H1 (cell line): ENCODE measurements around the gene RABIF. TPM values are rescaled to one million over a fixed set of nuclear protein-coding genes. Genes with fewer than 3 reads are reported as not detected.
A peak's percentile ranks its signal among the peaks of the same experiment; 100 is the strongest.

Experiments
- CEBPB ChIP-seq: IDR thresholded peaks from 2 replicates; pipeline ENCODE4 v1.6.1; 2012; ENCODE audit warnings: low read depth, low read length
- FOSL1 ChIP-seq: IDR thresholded peaks from 2 replicates; pipeline ENCODE4 v1.6.1; 2011; ENCODE audit warnings: mild to moderate bottlenecking, low read depth, low read length, moderate library complexity; ENCODE audit not compliant: insufficient read depth
- GTF2F1 ChIP-seq: IDR thresholded peaks from 2 replicates; pipeline ENCODE4 v1.6.1; 2012; ENCODE audit warnings: low read depth, low read length, improper control_type of control experiment, borderline replicate concordance
- HDAC6 ChIP-seq: IDR thresholded peaks from one replicate; pipeline ENCODE4 v1.7.1; 2012; ENCODE audit warnings: low read depth, mild to moderate bottlenecking, inconsistent platforms, low read length, moderate library complexity
- NRF1 ChIP-seq: IDR thresholded peaks from 2 replicates; pipeline ENCODE4 v1.6.1; 2011; ENCODE audit warnings: mild to moderate bottlenecking, low read depth, low read length, improper control_type of control experiment
- RNF2 ChIP-seq: fragments of 200-900, 300-1000 bp; sonication (generic); IDR thresholded peaks from 2 replicates; pipeline ENCODE4 v1.7.1; 2016; ENCODE audit warnings: borderline replicate concordance, low read depth, mild to moderate bottlenecking, antibody characterized with exemption, low read length; ENCODE audit not compliant: poor library complexity, severe bottlenecking; ENCODE audit errors: missing control alignments
- RXRA ChIP-seq: IDR thresholded peaks from 2 replicates; pipeline ENCODE4 v1.6.1; 2011; ENCODE audit warnings: low read depth, mild to moderate bottlenecking, low read length, moderate library complexity; ENCODE audit not compliant: insufficient read depth
- TBP ChIP-seq: IDR thresholded peaks from 2 replicates; pipeline ENCODE4 v1.6.1; 2011; ENCODE audit warnings: low read depth, low read length, improper control_type of control experiment
- USF2 ChIP-seq: IDR thresholded peaks from 2 replicates; pipeline ENCODE4 v1.6.1; 2011; ENCODE audit warnings: low read length, improper control_type of control experiment
- polyA plus RNA-seq, 7 experiments: library from polyadenylated mRNA; depleted of rRNA in 3 of 7; stranded (reverse) in 5 of 7; unstranded in 2 of 7; fragments of >200 nt in 5 of 7; fragments of 200-250 nt in 2 of 7; gene quantifications; 1 replicate in 5 of 7; 2 replicates in 1 of 7; 4 replicates in 1 of 7; pipeline versions ENCODE4 v1.2.1 to v1.2.3, GENCODE V29; 2011 to 2013; ENCODE audit warnings: missing spikeins in 2 of 7, mixed read lengths in 2 of 7
- total RNA-seq: library from RNA; stranded (reverse); fragmentation: NEBNext Ultra II Directional; extraction: Animal tissue kit (Norgen Biotek cat#: 25700); gene quantifications from 2 replicates; pipeline ENCODE4 v1.2.1, GENCODE V29; 2021

Gene RABIF
- total and polyA plus RNA-seq, 2 of the 8 experiments (the other 6 are each of a cell fraction or from before 2014, with no cell fraction given) = 5.6 to 6.9 TPM

GRCh38 chr1:202926581-202927491 lies 37.9 kb upstream of the RABIF start, which contains the start of gene KLHL12 (continued):
- TF ChIP-seq CEBPB (peak; percentile 97), FOSL1 (peak; percentile 39; the same call in 1 of the 2 replicates), RNF2 (no peak), NRF1 (peak; percentile 22; the same call in 1 of the 2 replicates), TBP (peak; percentile 80), HDAC6 (no peak), GTF2F1 (peak; percentile 95), RXRA (no peak), USF2 (peak; percentile 100)
